ENCODE measurements around the gene SPON1. TPM values are rescaled to one million over a fixed set of nuclear protein-coding genes. Genes with fewer than 3 reads are reported as not detected.

SPON1 gene
- total RNA-seq, 1 donor from 2014 or later: 0.16 TPM

DNA sequence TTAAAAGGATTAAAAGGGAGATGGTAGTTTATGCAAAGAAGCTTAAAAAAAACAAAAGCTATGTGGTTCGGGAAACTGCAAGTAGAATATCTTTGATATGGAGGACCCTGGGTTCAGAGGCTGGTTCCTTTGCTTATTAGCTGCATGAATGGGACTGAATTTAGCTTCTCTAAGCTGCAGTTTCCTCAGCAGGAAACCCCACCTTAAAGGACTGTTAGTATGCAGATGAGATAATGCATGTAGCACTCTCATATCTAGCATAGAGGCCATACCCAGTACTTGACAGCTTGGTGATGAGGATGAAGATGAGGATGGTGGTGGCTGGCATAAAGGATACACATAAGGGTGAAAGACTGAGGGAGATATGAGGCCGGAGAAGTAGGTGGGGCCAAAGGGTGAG is 261.9 kb downstream of the SPON1 start:
- H3K4me3 Mint-ChIP-seq (ENCODE audit: low read depth): no peak overlapping the region
- H3K27me3 Mint-ChIP-seq (ENCODE audit: low read depth): peaks cover 2% of the 10 kb centered on the region
- intact Hi-C loops (cut with micrococcal nuclease): no loop called here
- no peak for DNase-seq (ENCODE audit: low spot score)
- no peak overlapping the region for H3K27ac Mint-ChIP-seq
- H3K4me1 Mint-ChIP-seq (ENCODE audit: low read depth): peaks cover 7% of the 10 kb centered on the region
- H3K9me3 Mint-ChIP-seq: peaks cover 3% of the 10 kb centered on the region
- no peaks in the 10 kb centered on the region for H3K36me3 Mint-ChIP-seq (ENCODE audit: low read depth)

DNA sequence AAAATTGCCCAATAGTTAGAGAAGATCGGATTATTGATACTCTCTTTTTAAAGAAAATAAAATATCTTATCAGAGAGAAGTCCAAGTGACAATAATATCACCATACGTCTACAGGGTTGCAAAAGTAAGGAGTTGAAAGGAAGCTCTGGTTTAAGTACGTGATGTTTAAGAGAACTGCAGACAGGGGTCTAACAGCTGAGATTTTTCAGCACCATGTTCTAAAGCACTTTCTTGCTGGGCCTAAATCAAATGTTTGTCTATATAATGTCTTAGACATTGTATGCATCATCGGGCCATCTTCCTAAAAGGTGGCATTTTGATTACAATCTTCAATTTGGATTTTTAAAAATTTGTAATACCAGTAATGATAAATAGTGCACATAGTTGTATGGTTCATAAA is 263.1 kb downstream of the SPON1 start:
- no peaks in the 10 kb centered on the region for H3K36me3 Mint-ChIP-seq (ENCODE audit: low read depth)
- H3K4me1 Mint-ChIP-seq (ENCODE audit: low read depth): peaks cover 7% of the 10 kb centered on the region
- no peak for DNase-seq (ENCODE audit: low spot score)

DNA sequence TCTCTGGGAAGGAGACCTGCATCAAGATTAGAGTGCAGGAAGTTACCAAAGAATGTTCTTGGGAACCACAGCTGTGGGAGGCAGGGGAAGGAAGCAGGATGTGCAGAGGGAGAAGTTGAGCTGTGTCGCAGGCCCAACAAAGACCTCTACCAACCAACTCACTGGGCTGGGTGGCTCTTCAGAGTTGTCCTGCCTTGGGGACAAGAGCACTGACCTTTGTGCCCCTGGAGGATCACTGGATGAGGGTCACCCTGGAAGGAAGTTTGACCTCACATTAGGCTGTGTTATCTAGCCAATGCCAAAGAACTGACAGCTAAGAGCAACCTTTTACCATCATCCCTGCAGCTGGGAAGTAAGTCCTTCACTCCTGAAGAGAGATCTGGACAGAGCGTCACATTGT is 265.8 kb downstream of the SPON1 start:
- Mint-ChIP-seq H3K9me3 (peaks cover 3% of the 10 kb centered on the region), H3K36me3 (ENCODE audit: low read depth) (no peaks in the 10 kb centered on the region), H3K4me1 (ENCODE audit: low read depth) (peaks cover 7% of the 10 kb centered on the region), H3K27me3 (ENCODE audit: low read depth) (peaks cover 8% of the 10 kb centered on the region), H3K4me3 (ENCODE audit: low read depth) (no peak overlapping the region), H3K27ac (no peak overlapping the region)
- intact Hi-C loops (cut with micrococcal nuclease): no loop called here
- DNase-seq (ENCODE audit: low spot score): no peak

More for the DNA sequence above, 263.1 kb downstream of the SPON1 start:
- intact Hi-C loops (cut with micrococcal nuclease): no loop called here
- Mint-ChIP-seq H3K27me3 (ENCODE audit: low read depth) (peaks cover 1% of the 10 kb centered on the region), H3K9me3 (peaks cover 3% of the 10 kb centered on the region), H3K27ac (no peak overlapping the region), H3K4me3 (ENCODE audit: low read depth) (no peak overlapping the region)

DNA sequence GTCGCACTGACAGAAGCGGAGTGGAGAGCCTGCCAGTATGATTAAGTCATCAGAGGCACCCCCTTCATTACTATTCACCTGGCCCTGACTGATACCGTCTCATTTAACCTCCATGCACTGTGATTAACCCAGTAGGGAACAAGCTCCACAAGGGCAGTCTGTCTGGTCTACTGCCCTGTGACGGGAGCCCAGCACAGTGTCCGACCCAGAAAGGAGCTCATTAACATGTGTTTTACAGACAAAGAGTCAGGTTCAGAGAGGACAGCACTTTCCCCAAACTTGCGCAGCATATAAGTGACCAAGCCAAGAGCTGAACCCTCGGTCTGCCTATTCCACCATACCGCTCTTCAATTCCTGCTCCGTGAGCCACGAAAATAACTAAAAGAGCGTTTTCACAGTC is 266.9 kb downstream of the SPON1 start:
- H3K9me3 Mint-ChIP-seq: peaks cover 3% of the 10 kb centered on the region
- peaks cover 3% of the 10 kb centered on the region for H3K4me1 Mint-ChIP-seq (ENCODE audit: low read depth)
- H3K36me3 Mint-ChIP-seq (ENCODE audit: low read depth): no peaks in the 10 kb centered on the region
- peaks cover 8% of the 10 kb centered on the region for H3K27me3 Mint-ChIP-seq (ENCODE audit: low read depth)
- no peak overlapping the region for H3K4me3 Mint-ChIP-seq (ENCODE audit: low read depth)
- no peak for DNase-seq (ENCODE audit: low spot score)
- no peak overlapping the region for H3K27ac Mint-ChIP-seq
- intact Hi-C loops (cut with micrococcal nuclease): no loop called here

DNA sequence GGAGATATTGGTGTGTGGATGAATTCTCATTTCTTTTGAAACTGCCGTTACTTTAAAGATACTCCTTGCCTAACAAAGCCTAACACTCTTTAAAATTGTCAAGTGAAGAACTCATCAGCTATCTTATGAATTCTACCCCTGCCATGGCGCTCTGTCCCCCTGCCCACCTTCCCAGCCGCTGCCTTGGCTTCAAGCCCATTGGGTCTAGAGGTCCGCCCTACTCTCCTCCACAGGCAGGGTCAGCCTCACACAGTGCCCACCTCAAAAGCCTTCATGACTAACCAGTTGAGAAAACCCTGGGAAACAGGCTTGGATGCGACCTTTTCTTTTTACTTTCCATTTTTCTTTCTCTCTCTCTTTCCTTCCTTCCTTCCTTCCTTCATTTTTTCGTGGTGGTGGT is 267.9 kb downstream of the SPON1 start:
- no peaks in the 10 kb centered on the region for H3K4me1 Mint-ChIP-seq (ENCODE audit: low read depth)
- H3K27ac Mint-ChIP-seq: no peak overlapping the region
- no peak for DNase-seq (ENCODE audit: low spot score)
- intact Hi-C loops (cut with micrococcal nuclease): no loop called here
- peaks cover 10% of the 10 kb centered on the region for H3K27me3 Mint-ChIP-seq (ENCODE audit: low read depth)
- H3K4me3 Mint-ChIP-seq (ENCODE audit: low read depth): no peak overlapping the region
- peaks cover 3% of the 10 kb centered on the region for H3K9me3 Mint-ChIP-seq
- H3K36me3 Mint-ChIP-seq (ENCODE audit: low read depth): no peaks in the 10 kb centered on the region

DNA sequence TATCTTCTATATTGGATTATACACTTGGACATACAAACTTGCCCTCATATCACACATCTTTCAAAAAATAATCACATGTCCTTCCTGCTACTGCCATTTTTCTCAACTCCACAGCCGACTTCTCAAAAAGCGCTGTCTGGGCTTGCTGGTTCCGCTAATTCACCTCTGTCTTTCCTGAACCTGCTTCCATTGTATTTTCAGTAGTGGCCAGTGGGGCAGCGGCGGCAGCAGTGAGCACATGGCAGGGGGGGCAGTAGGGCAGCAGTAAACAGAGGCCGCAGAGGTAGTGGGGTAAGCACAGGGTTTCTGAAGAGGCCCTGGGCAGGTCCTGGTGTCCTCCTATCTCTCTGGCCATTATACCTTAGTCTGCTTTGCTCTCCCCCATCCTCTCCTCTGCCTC is 270.1 kb downstream of the SPON1 start:
- H3K27ac Mint-ChIP-seq: no peak overlapping the region
- no peak for DNase-seq (ENCODE audit: low spot score)
- intact Hi-C loops (cut with micrococcal nuclease): no loop called here
- no peaks in the 10 kb centered on the region for H3K9me3 Mint-ChIP-seq
- no peaks in the 10 kb centered on the region for H3K4me1 Mint-ChIP-seq (ENCODE audit: low read depth)
- H3K36me3 Mint-ChIP-seq (ENCODE audit: low read depth): no peaks in the 10 kb centered on the region
- H3K27me3 Mint-ChIP-seq (ENCODE audit: low read depth): peaks cover 22% of the 10 kb centered on the region
- no peak overlapping the region for H3K4me3 Mint-ChIP-seq (ENCODE audit: low read depth)

DNA sequence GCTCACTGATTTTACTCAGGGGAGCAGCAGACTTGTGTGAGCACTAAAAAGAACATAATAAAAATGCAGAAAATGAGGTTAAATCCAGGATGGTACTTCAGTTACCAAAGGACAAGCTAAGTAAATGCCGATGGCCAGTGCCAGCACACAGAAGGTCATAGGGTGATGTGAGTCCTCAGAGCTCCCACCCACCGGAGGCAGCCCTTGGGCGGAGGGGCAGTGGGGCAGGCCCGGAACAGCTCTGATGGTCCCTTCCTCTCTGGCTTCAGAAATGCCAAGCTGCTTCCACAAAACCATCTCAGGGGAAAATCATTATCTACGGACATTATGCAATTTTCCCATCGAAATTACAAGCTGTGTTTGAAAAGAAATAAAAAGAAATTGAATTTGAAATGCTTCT is 271.9 kb downstream of the SPON1 start:
- H3K27me3 Mint-ChIP-seq (ENCODE audit: low read depth): peaks cover 25% of the 10 kb centered on the region
- no peaks in the 10 kb centered on the region for H3K9me3 Mint-ChIP-seq
- intact Hi-C loops (cut with micrococcal nuclease): no loop called here
- H3K4me3 Mint-ChIP-seq (ENCODE audit: low read depth): no peak overlapping the region
- no peaks in the 10 kb centered on the region for H3K36me3 Mint-ChIP-seq (ENCODE audit: low read depth)
- no peak overlapping the region for H3K27ac Mint-ChIP-seq
- DNase-seq (ENCODE audit: low spot score): no peak
- no peaks in the 10 kb centered on the region for H3K4me1 Mint-ChIP-seq (ENCODE audit: low read depth)

DNA sequence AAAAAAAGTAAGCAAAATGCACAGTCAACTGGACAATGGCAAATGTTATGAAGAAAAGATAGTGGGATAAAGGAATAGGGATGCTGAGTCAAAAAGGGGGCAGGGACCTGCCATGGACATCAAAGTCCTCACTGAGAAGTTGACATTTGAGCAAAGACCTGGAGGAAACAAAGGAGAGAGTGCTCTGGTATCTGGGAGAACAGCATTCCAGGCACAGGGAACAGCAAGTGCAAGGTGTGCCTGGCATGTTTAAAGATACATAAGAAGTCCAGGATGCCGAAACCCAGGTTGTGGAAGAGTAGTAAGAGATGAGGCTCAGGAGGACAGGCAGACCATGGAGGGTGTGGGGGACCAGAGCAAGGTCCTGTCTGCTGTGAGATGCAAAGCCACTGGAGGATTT is 273.2 kb downstream of the SPON1 start:
- H3K36me3 Mint-ChIP-seq (ENCODE audit: low read depth): no peaks in the 10 kb centered on the region
- H3K4me3 Mint-ChIP-seq (ENCODE audit: low read depth): no peak overlapping the region
- H3K4me1 Mint-ChIP-seq (ENCODE audit: low read depth): no peaks in the 10 kb centered on the region
- no peak overlapping the region for H3K27ac Mint-ChIP-seq
- intact Hi-C loops (cut with micrococcal nuclease): no loop called here
- no peak for DNase-seq (ENCODE audit: low spot score)
- H3K27me3 Mint-ChIP-seq (ENCODE audit: low read depth): peaks cover 25% of the 10 kb centered on the region
- no peaks in the 10 kb centered on the region for H3K9me3 Mint-ChIP-seq

DNA sequence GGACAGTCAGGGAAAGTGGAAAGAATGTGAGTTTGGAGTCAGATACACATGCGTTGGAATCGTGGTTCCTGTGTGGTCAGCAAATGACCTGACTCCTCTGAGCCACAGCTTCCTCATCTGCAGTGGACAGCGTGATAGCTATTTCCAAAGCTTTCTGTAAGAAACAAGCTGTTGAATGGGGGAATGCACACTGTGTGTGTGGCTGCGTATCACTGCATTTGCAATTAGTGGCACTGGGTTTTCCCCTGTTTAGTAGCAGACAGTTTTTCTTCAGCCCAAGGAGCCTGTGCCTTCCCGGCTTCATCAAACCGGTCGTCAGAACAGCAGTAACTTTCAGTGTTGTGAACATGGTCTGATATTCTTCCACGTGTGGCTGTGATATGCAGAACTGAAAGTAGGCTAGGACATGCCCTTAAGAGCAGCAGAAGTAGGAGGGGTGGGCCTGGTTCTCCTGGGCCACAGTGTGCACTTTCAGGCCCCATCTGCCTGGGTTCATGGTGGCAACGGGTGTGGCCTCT is 275.0 kb downstream of the SPON1 start:
- H3K27ac Mint-ChIP-seq: no peak overlapping the region
- H3K4me3 Mint-ChIP-seq (ENCODE audit: low read depth): no peak overlapping the region

DNA sequence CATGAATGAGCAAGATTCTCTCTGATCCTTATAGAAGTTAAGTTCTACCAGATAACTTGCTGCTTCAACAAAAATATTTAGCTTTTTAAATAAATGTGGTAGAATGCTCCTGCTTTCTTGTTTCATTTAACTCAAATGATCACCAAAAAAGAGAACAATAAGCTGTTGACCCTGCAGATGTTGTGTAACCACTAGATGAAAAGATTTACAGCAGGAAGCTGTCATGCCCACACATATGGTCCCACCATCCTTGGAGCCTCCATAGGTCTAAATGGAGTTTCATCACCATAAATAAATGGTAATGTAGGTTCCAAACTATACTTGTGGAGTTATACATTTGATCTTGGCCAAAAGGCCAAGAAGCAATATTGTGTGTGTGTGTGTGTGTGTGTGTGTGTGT is 277.7 kb downstream of the SPON1 start:
- Mint-ChIP-seq H3K27me3 (ENCODE audit: low read depth) (peaks cover 27% of the 10 kb centered on the region), H3K36me3 (ENCODE audit: low read depth) (no peaks in the 10 kb centered on the region)
- intact Hi-C loops (cut with micrococcal nuclease): loop anchor here (10.0 kb wide), 1 partner anchor 95 kb away; no protein-coding TSS in a partner anchor

More for the DNA sequence above, 275.0 kb downstream of the SPON1 start:
- intact Hi-C loops (cut with micrococcal nuclease): no loop called here
- Mint-ChIP-seq H3K9me3 (no peaks in the 10 kb centered on the region), H3K27me3 (ENCODE audit: low read depth) (peaks cover 28% of the 10 kb centered on the region), H3K36me3 (ENCODE audit: low read depth) (no peaks in the 10 kb centered on the region), H3K4me1 (ENCODE audit: low read depth) (no peaks in the 10 kb centered on the region)
- no peak for DNase-seq (ENCODE audit: low spot score)

DNA sequence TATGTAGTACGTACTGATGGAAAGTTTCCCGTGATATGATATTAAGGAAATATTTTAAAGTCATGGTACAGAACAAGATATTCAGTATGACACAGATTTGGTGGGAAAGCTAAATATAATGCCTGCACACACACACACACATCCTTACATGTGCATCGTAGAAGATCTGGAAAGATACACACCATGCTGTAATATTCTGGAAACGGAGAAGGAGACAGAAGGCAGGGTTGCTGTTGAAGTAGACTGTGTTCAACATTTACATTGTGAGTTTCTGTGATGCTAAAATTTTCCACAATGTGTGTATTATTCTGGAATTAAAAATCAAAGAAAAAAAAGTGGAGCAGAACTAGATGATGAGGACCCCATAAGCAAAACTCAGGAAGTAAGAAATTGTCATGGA is 278.4 kb downstream of the SPON1 start:
- Mint-ChIP-seq H3K9me3 (no peaks in the 10 kb centered on the region), H3K27me3 (ENCODE audit: low read depth) (peaks cover 26% of the 10 kb centered on the region), H3K36me3 (ENCODE audit: low read depth) (no peaks in the 10 kb centered on the region), H3K4me3 (ENCODE audit: low read depth) (no peak overlapping the region), H3K4me1 (ENCODE audit: low read depth) (no peaks in the 10 kb centered on the region), H3K27ac (no peak overlapping the region)
- intact Hi-C loops (cut with micrococcal nuclease): loop anchor here (10.0 kb wide), 1 partner anchor 96 kb away; no protein-coding TSS in a partner anchor
- DNase-seq (ENCODE audit: low spot score): no peak

More for the DNA sequence above, 277.7 kb downstream of the SPON1 start:
- Mint-ChIP-seq H3K4me3 (ENCODE audit: low read depth) (no peak overlapping the region), H3K27ac (no peak overlapping the region), H3K9me3 (no peaks in the 10 kb centered on the region), H3K4me1 (ENCODE audit: low read depth) (no peaks in the 10 kb centered on the region)
- no peak for DNase-seq (ENCODE audit: low spot score)

DNA sequence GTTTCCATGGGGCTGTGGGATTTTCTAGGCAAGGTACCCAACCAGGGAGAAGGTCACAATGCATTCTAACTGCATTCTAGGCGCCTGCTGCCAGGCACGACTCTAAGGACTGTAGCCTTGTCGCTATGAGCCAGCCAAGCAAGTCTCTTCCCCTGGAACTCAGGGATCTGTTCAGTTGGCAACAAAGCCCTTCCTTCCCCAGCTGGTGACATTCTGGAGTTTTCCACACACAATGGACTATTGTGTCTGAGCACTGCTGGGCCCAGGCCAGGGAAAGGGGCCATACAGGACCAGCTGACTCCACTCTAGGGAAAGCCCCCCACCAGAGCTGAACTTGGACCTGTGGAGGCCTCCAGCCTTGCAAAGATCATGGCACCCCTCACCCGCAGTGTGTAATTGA is 279.7 kb downstream of the SPON1 start:
- intact Hi-C loops (cut with micrococcal nuclease): loop anchor here (10.0 kb wide), 1 partner anchor 97 kb away; no protein-coding TSS in a partner anchor
- Mint-ChIP-seq H3K36me3 (ENCODE audit: low read depth) (no peaks in the 10 kb centered on the region), H3K4me1 (ENCODE audit: low read depth) (no peaks in the 10 kb centered on the region), H3K27ac (no peak overlapping the region), H3K27me3 (ENCODE audit: low read depth) (peaks cover 24% of the 10 kb centered on the region), H3K4me3 (ENCODE audit: low read depth) (no peak overlapping the region), H3K9me3 (no peaks in the 10 kb centered on the region)
- DNase-seq (ENCODE audit: low spot score): no peak

DNA sequence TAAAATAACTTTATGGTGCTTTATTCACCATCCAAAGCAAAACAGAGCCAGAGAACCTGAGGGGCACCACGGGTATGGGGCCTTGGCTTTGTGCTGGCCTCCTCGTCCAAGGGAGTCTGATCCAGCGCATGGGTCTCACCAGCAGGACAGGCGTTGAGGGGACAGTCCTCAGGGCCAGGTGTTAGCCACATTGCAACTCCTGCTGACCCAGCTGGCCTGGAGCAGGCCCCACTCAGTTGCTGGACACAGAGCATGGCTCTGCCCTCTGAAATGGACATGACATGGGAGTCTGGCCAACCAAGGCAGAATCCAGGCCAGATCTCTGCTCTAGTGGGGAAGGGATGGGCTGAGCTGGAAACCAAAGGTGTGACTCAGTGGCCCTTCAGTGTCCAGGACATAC is 280.2 kb downstream of the SPON1 start:
- Mint-ChIP-seq H3K9me3 (no peaks in the 10 kb centered on the region), H3K27ac (no peak overlapping the region), H3K36me3 (ENCODE audit: low read depth) (no peaks in the 10 kb centered on the region), H3K4me1 (ENCODE audit: low read depth) (peaks cover 3% of the 10 kb centered on the region), H3K4me3 (ENCODE audit: low read depth) (no peak overlapping the region), H3K27me3 (ENCODE audit: low read depth) (peaks cover 28% of the 10 kb centered on the region)
- no peak for DNase-seq (ENCODE audit: low spot score)
- intact Hi-C loops (cut with micrococcal nuclease): loop anchor here (10.0 kb wide), 1 partner anchor 98 kb away; no protein-coding TSS in a partner anchor

DNA sequence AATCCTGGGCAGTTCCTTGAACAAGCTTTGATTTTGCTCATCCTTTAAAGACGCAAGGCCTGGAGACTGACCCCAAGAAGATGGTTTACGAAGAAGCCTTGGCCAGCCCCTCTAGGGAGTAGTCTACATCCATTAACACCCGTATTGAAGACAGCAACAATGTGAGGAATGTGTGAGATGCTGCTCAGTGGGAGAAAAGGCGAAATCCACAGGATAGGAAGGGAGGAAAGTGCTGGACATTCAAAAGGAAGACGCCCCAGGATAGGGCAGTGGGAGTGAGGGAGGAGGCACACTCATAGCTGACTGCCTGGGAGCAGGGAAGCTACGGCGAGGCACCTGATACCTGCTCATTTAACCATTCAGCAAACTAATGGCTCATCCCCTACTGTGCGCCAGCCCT is 282.4 kb downstream of the SPON1 start:
- no peak overlapping the region for H3K27ac Mint-ChIP-seq
- H3K4me1 Mint-ChIP-seq (ENCODE audit: low read depth): peaks cover 15% of the 10 kb centered on the region
- intact Hi-C loops (cut with micrococcal nuclease): loop anchor here (10.0 kb wide), 1 partner anchor 100 kb away; no protein-coding TSS in a partner anchor
- no peak for DNase-seq (ENCODE audit: low spot score)
- no peaks in the 10 kb centered on the region for H3K9me3 Mint-ChIP-seq
- no peak overlapping the region for H3K4me3 Mint-ChIP-seq (ENCODE audit: low read depth)
- H3K36me3 Mint-ChIP-seq (ENCODE audit: low read depth): no peaks in the 10 kb centered on the region
- peaks cover 33% of the 10 kb centered on the region for H3K27me3 Mint-ChIP-seq (ENCODE audit: low read depth)

Data from activated T-helper 2 cell treated with anti-CD3 and anti-CD28 coated beads, Interferon-gamma antibody, Interleukin-2, Interleukin-4, amounts not matched to agents 10 μg/mL and 5 μg/mL and 100 μg/mL, durations not matched to agents 14 hours and 24 hours and 36 hours (primary cell).